Measurements from ENCODE around the gene ATOSB. TPM values are rescaled to one million over a fixed set of nuclear protein-coding genes. Genes with fewer than 3 reads are reported as not detected.

ATOSB gene
- total and polyA plus RNA-seq, 2 of the 8 experiments (the other 6 are each of a cell fraction or from before 2014, with no cell fraction given) = 6.9 to 10.4 TPM

GRCh38 chr9:35142037-35142436, 26.4 kb upstream of the ATOSB start:
- Histone ChIP-seq H4K5ac (ENCODE audit: insufficient read length, low read depth, low read length) (no peak overlapping the region), H3K9me3 (ENCODE audit: insufficient read depth in 2 of 2, low read depth in 1 of 2, low read length in 1 of 2) (peaks cover 35 to 45% of the 10 kb centered on the region in 2 experiments), H3K56ac (replicated peaks; ENCODE audit: insufficient read length, low read depth, low read length) (no peak overlapping the region), H3K27ac (ENCODE audit: low read depth, low read length) (no peak overlapping the region), H3K27me3 (replicated peaks in 1 of 4; ENCODE audit: control insufficient read depth in 3 of 4, extremely low read depth in 1 of 4, insufficient read depth in 3 of 4, low read length in 3 of 4) (no peaks in the 10 kb centered on the region), H2AFZ (ENCODE audit: low read length) (no peak overlapping the region), H3K4me1 (replicated peaks in 1 of 4; ENCODE audit: control insufficient read depth in 3 of 4, insufficient read depth in 4 of 4, low read length in 3 of 4) (no peaks in the 10 kb centered on the region), H3K14ac (ENCODE audit: insufficient read length) (no peak overlapping the region), H3K4me2 (ENCODE audit: insufficient read depth in 1 of 2, low read depth in 2 of 2, low read length in 2 of 2) (no peak overlapping the region), H3K9ac (replicated peaks in 1 of 4; ENCODE audit: extremely low read depth in 1 of 4, low read depth in 3 of 4, low read length in 3 of 4) (no peak overlapping the region), H3K79me1 (ENCODE audit: low read depth, low read length) (no peaks in the 10 kb centered on the region), H3K4me3 (ENCODE audit: extremely low read depth in 1 of 4, insufficient read depth in 2 of 4, low read depth in 3 of 4, low read length in 4 of 4) (no peak overlapping the region), H3K4ac (replicated peaks; ENCODE audit: insufficient read length, low read depth, low read length) (no peak overlapping the region), H2BK120ac (replicated peaks; ENCODE audit: low read depth, low read length) (no peak overlapping the region), H3K23ac (ENCODE audit: insufficient read length) (no peak overlapping the region), H3K79me2 (ENCODE audit: control insufficient read depth in 1 of 2, insufficient read depth in 2 of 2, low read length in 2 of 2) (no peaks in the 10 kb centered on the region), H4K20me1 (replicated peaks in 1 of 2; ENCODE audit: control insufficient read depth in 1 of 2, insufficient read depth in 2 of 2, low read length in 2 of 2) (no peaks in the 10 kb centered on the region), H2AK5ac (ENCODE audit: low read depth, low read length) (no peak overlapping the region), H4K8ac (ENCODE audit: extremely low read depth, insufficient read depth, low read length) (no peak overlapping the region), H2BK20ac (ENCODE audit: low read length) (no peak overlapping the region), H3K36me3 (ENCODE audit: control insufficient read depth in 2 of 4, insufficient read depth in 4 of 4, low read length in 3 of 4) (no peaks in the 10 kb centered on the region), H3K23me2 (ENCODE audit: low read depth, low read length) (no peaks in the 10 kb centered on the region), H3K18ac (ENCODE audit: extremely low read depth, low read length) (no peak overlapping the region), H2BK5ac (ENCODE audit: low read depth, low read length) (no peak overlapping the region), H4K91ac (replicated peaks; ENCODE audit: insufficient read length, low read length) (no peak overlapping the region), H2BK12ac (ENCODE audit: low read depth, low read length) (no peak overlapping the region), H2BK15ac (ENCODE audit: low read length) (no peak overlapping the region)
- no peak for TF ChIP-seq CHD1 (IDR thresholded peaks at IDR 0.05; ENCODE audit: low read depth, low read length)
- no peak for TF ChIP-seq SP4 (IDR thresholded peaks at IDR 0.05; ENCODE audit: low read length)
- TF ChIP-seq RNF2 (IDR thresholded peaks at IDR 0.05; ENCODE audit: borderline replicate concordance, low read depth, low read length, missing control alignments, poor library complexity, severe bottlenecking) = no peak
- TF ChIP-seq SIRT6 (IDR thresholded peaks at IDR 0.05; ENCODE audit: low read length) = no peak
- no peak for TF ChIP-seq GTF2F1 (IDR thresholded peaks at IDR 0.05; ENCODE audit: borderline replicate concordance, low read depth, low read length)
- no peak for TF ChIP-seq NANOG (IDR thresholded peaks at IDR 0.05; ENCODE audit: insufficient read depth, low read depth, low read length, poor library complexity, severe bottlenecking)
- TF ChIP-seq TCF12 (IDR thresholded peaks at IDR 0.05; ENCODE audit: low read depth, low read length) = no peak
- TF ChIP-seq SP1 (IDR thresholded peaks at IDR 0.05; ENCODE audit: low read depth, low read length) = no peak
- no peak for TF ChIP-seq POU5F1 (IDR thresholded peaks at IDR 0.05; ENCODE audit: low read depth, low read length)
- no peak for TF ChIP-seq RXRA (IDR thresholded peaks at IDR 0.05; ENCODE audit: insufficient read depth, low read depth, low read length)
- TF ChIP-seq TEAD4 (IDR thresholded peaks at IDR 0.05; ENCODE audit: low read depth, low read length) = no peak
- TF ChIP-seq SP2 (IDR thresholded peaks at IDR 0.05; ENCODE audit: low read length) = no peak
- TF ChIP-seq HDAC2 (IDR thresholded peaks at IDR 0.05; ENCODE audit: borderline replicate concordance in 1 of 2, low read depth in 2 of 2, low read length in 2 of 2) = no peak
- no peak for TF ChIP-seq SAP30 (IDR thresholded peaks at IDR 0.05; ENCODE audit: insufficient read depth, insufficient replicate concordance, low read length)
- no peak for TF ChIP-seq NRF1 (IDR thresholded peaks at IDR 0.05; ENCODE audit: low read depth, low read length)
- FAIRE-seq = no peak
- CTCF ChIA-PET (ENCODE audit: partially characterized antibody) = interaction anchor here (0.7 to 1.4 kb wide), 4 partner anchors 11 to 132 kb away, joined by 3 to 5 read pairs (median 4); no protein-coding TSS in a partner anchor
- WGBS, 2 experiments (ENCODE audit: extremely low coverage in 1 of 2, insufficient coverage in 1 of 2, insufficient read length in 1 of 2, insufficient replicate concordance in 2 of 2, low coverage in 1 of 2, low lambda C conversion rate in 2 of 2, missing lambda C conversion rate in 1 of 2) = 91% methylated on average over 5 of the region's 5 CpGs; no CpG with 5 or more reads in 1 of the 2 experiments
- POLR2A ChIA-PET (ENCODE audit: partially characterized antibody) = interaction anchor here (0.6 to 1.7 kb wide), 2 partner anchors 20 to 28 kb away, joined by 3 to 4 read pairs; partner anchors contain the start of gene UNC13B
- DNase-seq (ENCODE audit: low read depth in 1 of 2, low spot score in 2 of 2) = no peak

Measured in H1 (cell line).